ENCODE results near the gene TRIM36. TPM values are rescaled to one million over a fixed set of nuclear protein-coding genes. Genes with fewer than 3 reads are reported as not detected.

Gene TRIM36
- total RNA-seq, 1 donor from 2014 or later = 3.9 TPM

DNA sequence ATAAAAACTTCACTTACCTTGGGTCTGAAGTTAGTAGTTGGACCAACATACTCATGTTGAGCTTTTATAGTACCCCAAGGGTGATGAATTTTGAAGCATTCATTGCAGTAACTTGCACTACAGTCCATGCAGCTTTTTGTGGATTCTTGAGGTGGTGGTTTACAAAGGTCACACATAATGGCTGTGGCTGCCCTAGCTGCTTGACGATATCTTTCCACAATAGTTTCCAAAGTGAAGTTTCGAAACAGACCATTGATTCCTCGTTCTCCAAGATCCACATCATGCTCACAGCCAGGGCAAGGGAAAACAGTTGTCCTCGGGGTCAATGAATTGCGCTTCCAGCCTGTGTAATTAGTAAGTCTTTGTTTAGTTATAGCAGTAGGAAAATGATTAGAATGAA, 22.7 kb downstream of the TRIM36 start:
- DNase-seq (ENCODE audit: low read depth) = no peak
- TF ChIP-seq CTCF (conservative IDR thresholded peaks at IDR 0.05; ENCODE audit: low read depth, low read length) = no peak
- H3K4me3 ChIP-seq (ENCODE audit: low read depth, low read length) = no peak overlapping the region

- no peak for TF ChIP-seq CTCF (conservative IDR thresholded peaks at IDR 0.05; ENCODE audit: low read depth, low read length)
- H3K4me3 ChIP-seq (ENCODE audit: low read depth, low read length) = no peak overlapping the region
- no peak for DNase-seq (ENCODE audit: low read depth)
Observed at GRCh38 chr5:115136294-115136693, 33.4 kb downstream of the TRIM36 start.

- H3K4me3 ChIP-seq (ENCODE audit: low read depth, low read length) = no peak overlapping the region
- TF ChIP-seq CTCF (conservative IDR thresholded peaks at IDR 0.05; ENCODE audit: low read depth, low read length) = no peak
- no peak for DNase-seq (ENCODE audit: low read depth)
Observed at GRCh38 chr5:115132465-115132864, 37.2 kb downstream of the TRIM36 start.

DNA sequence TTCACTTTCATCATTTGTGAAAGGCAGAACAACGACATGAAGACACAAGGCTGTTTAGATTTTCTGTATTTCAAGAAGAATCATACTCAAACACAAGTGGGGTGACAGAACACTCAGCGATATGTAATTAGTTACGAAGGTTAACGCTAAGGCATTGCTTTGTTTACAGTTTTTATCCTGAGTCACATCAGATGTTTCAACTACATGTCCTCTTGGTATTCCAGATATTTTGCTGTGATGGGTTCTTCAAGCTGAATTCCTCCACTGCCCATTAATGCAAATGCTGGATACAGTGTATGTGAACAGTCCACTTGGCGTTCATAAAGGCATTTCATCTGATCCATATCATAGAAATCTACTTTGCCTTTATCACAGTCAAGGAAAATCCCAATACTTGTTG, 43.4 kb downstream of the TRIM36 start:
- H3K4me3 ChIP-seq (ENCODE audit: low read depth, low read length) = no peak overlapping the region
- TF ChIP-seq CTCF (conservative IDR thresholded peaks at IDR 0.05; ENCODE audit: low read depth, low read length) = no peak
- DNase-seq (ENCODE audit: low read depth) = no peak

- TF ChIP-seq CTCF (conservative IDR thresholded peaks at IDR 0.05; ENCODE audit: low read depth, low read length) = no peak
- no peak for DNase-seq (ENCODE audit: low read depth)
- no peak overlapping the region for H3K4me3 ChIP-seq (ENCODE audit: low read depth, low read length)
Observed at GRCh38 chr5:115124741-115125140, 45.0 kb downstream of the TRIM36 start.

GRCh38 chr5:115116001-115116400, 53.7 kb downstream of the TRIM36 start:
- no peak for TF ChIP-seq CTCF (conservative IDR thresholded peaks at IDR 0.05; ENCODE audit: low read depth, low read length)
- H3K4me3 ChIP-seq (ENCODE audit: low read depth, low read length) = no peak overlapping the region
- DNase-seq (ENCODE audit: low read depth) = no peak

- H3K4me3 ChIP-seq (ENCODE audit: low read depth, low read length) = no peak overlapping the region
- no peak for TF ChIP-seq CTCF (conservative IDR thresholded peaks at IDR 0.05; ENCODE audit: low read depth, low read length)
- no peak for DNase-seq (ENCODE audit: low read depth)
Observed at GRCh38 chr5:115109840-115110239, 59.9 kb downstream of the TRIM36 start.

All from epithelial cell of proximal tubule (primary cell).